Endothelial cell (in vitro differentiated cells): ENCODE results near the gene HDAC8. TPM values are rescaled to one million over a fixed set of nuclear protein-coding genes. Genes with fewer than 3 reads are reported as not detected.

Experiments
- DNase-seq: peaks from one replicate; pipeline ENCODE4 v3.0.0; 2021; ENCODE audit warnings: low spot score
- H3K27ac Mint-ChIP-seq: one replicate; pipeline ENCODE4 v1.8.0; 2021; ENCODE audit warnings: mixed read lengths, inconsistent platforms; ENCODE audit not compliant: unreplicated experiment
- H3K27me3 Mint-ChIP-seq: one replicate; pipeline ENCODE4 v1.8.0; 2021; ENCODE audit warnings: mild to moderate bottlenecking, moderate library complexity, mixed read lengths, inconsistent platforms; ENCODE audit not compliant: unreplicated experiment
- H3K36me3 Mint-ChIP-seq: one replicate; pipeline ENCODE4 v1.8.0; 2021; ENCODE audit warnings: mild to moderate bottlenecking, low read depth, mixed read lengths, inconsistent platforms; ENCODE audit not compliant: unreplicated experiment
- H3K4me1 Mint-ChIP-seq: one replicate; pipeline ENCODE4 v1.8.0; 2021; ENCODE audit warnings: mild to moderate bottlenecking, mixed read lengths, inconsistent platforms; ENCODE audit not compliant: unreplicated experiment
- H3K4me3 Mint-ChIP-seq: one replicate; pipeline ENCODE4 v1.8.0; 2021; ENCODE audit warnings: mild to moderate bottlenecking, mixed read lengths, inconsistent platforms; ENCODE audit not compliant: unreplicated experiment
- H3K9me3 Mint-ChIP-seq: one replicate; pipeline ENCODE4 v1.8.0; 2021; ENCODE audit warnings: mixed read lengths, inconsistent platforms; ENCODE audit not compliant: unreplicated experiment
- CTCF ChIP-seq: fragments of 200-600 bp; sonication (generic); IDR thresholded peaks from one replicate; pipeline ENCODE4 v1.5.0; 2021; ENCODE audit warnings: antibody characterized with exemption; ENCODE audit not compliant: unreplicated experiment
- total RNA-seq: library from RNA; stranded (reverse); fragmentation: NEBNext Ultra II Directional; extraction: Animal tissue kit (Norgen Biotek cat#: 25700); gene quantifications from one replicate; pipeline ENCODE4 v1.2.1, GENCODE V29; 2021; ENCODE audit not compliant: unreplicated experiment

The HDAC8 gene
- total RNA-seq, 1 donor from 2014 or later: 29.4 TPM

GRCh38 chrX:72360326-72360725 is 212.3 kb downstream of the HDAC8 start:
- DNase-seq: no peak
- Mint-ChIP-seq H3K27ac (no peak overlapping the region), H3K27me3 (peaks cover 3% of the 10 kb centered on the region), H3K4me3 (no peak overlapping the region), H3K36me3 (peaks cover 13% of the 10 kb centered on the region), H3K9me3 (no peaks in the 10 kb centered on the region), H3K4me1 (no peaks in the 10 kb centered on the region)
- no peak for TF ChIP-seq CTCF

- no peak for DNase-seq
- Mint-ChIP-seq H3K4me3 (no peak overlapping the region), H3K27me3 (peaks cover 3% of the 10 kb centered on the region), H3K4me1 (no peaks in the 10 kb centered on the region), H3K9me3 (no peaks in the 10 kb centered on the region), H3K27ac (no peak overlapping the region), H3K36me3 (peaks cover 10% of the 10 kb centered on the region)
- TF ChIP-seq CTCF: no peak
These were observed 214.3 kb downstream of the HDAC8 start for GRCh38 chrX:72358313-72358712.

GRCh38 chrX:72352786-72353185 is 219.9 kb downstream of the HDAC8 start:
- peaks cover 13% of the 10 kb centered on the region for H3K36me3 Mint-ChIP-seq
- no peak for TF ChIP-seq CTCF
- H3K4me3 Mint-ChIP-seq: no peak overlapping the region
- DNase-seq: no peak
- H3K9me3 Mint-ChIP-seq: no peaks in the 10 kb centered on the region
- peaks cover 1% of the 10 kb centered on the region for H3K27me3 Mint-ChIP-seq
- no peak overlapping the region for H3K27ac Mint-ChIP-seq
- no peaks in the 10 kb centered on the region for H3K4me1 Mint-ChIP-seq

- Mint-ChIP-seq H3K4me1 (peaks cover 5% of the 10 kb centered on the region), H3K27ac (no peak overlapping the region)
These were observed 220.9 kb downstream of the HDAC8 start for GRCh38 chrX:72351606-72352334.

More at GRCh38 chrX:72351606-72352334, 220.9 kb downstream of the HDAC8 start:
- H3K4me3 Mint-ChIP-seq: no peak overlapping the region
- H3K36me3 Mint-ChIP-seq: peaks cover 9% of the 10 kb centered on the region
- H3K27me3 Mint-ChIP-seq: peaks cover 1% of the 10 kb centered on the region
- no peaks in the 10 kb centered on the region for H3K9me3 Mint-ChIP-seq
- DNase-seq: no peak
- TF ChIP-seq CTCF: no peak
